ENCODE measurements around the gene S100PBP. TPM values are rescaled to one million over a fixed set of nuclear protein-coding genes. Genes with fewer than 3 reads are reported as not detected.

The S100PBP gene
- total and polyA plus RNA-seq, 2 of the 4 experiments (the other 2 are of a cell fraction) = 13.9 to 20.3 TPM

DNA sequence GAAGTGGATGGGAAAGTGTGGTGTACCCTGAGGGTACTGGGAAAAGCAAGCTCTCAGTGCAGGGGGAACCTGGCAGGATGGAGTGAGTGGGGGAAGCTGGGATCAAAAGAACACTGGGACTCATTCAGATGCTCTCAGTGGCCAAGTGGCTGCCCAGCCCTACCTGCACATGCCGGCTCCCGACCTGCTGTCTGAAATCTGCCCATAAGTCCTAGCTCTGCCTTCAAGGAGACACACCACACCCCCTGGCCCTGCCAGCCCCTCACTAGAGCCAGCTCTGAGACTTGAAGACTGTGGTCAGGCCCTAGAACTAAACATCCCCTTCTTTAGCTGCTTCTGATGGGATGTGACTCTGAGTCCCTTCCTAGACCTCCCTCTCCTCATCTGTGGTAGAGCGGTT lies 81.5 kb downstream of the S100PBP start:
- H4K5ac ChIP-seq (ENCODE audit: low read depth, low read length) = no peak overlapping the region
- no peak for TF ChIP-seq MAZ (IDR thresholded peaks at IDR 0.05; ENCODE audit: borderline replicate concordance, low read depth, low read length)
- no peak overlapping the region for H4K8ac ChIP-seq (ENCODE audit: low read depth in 2 of 2, low read length in 2 of 2)
- H2AK9ac ChIP-seq (replicated peaks; ENCODE audit: low read depth, low read length, poor library complexity) = no peak overlapping the region
- intact Hi-C loops (cut with micrococcal nuclease) (no loop called here), dilution Hi-C loops (cut with HindIII; ENCODE audit: low sequenced_read_pairs, unreplicated experiment) (no loop called here), in situ Hi-C loops (cut with MboI; ENCODE audit: low sequenced_read_pairs) (no loop called here)
- H2BK5ac ChIP-seq (ENCODE audit: low read depth, low read length, poor library complexity, severe bottlenecking) = no peak overlapping the region
- peaks cover 5% of the 10 kb centered on the region for H3K27me3 ChIP-seq (ENCODE audit: control insufficient read depth, insufficient read depth, low read length)
- H4K91ac ChIP-seq (ENCODE audit: insufficient read depth, low read depth, low read length) = no peak overlapping the region
- H2AK5ac ChIP-seq (ENCODE audit: low read depth, low read length) = no peak overlapping the region
- H3K18ac ChIP-seq (ENCODE audit: low read depth, low read length) = no peak overlapping the region
- BruUV-seq (replicated peaks) = no TSS peak
- H3K9ac ChIP-seq (ENCODE audit: low read depth, low read length) = no peak overlapping the region
- no peaks in the 10 kb centered on the region for H4K20me1 ChIP-seq (ENCODE audit: insufficient read depth, low read length)
- peaks cover 0 to 9% of the 10 kb centered on the region in 2 experiments; a peak in 1 of 4 replicates for H3K79me1 ChIP-seq (ENCODE audit: low read depth in 1 of 2, low read length in 2 of 2)
- POLR2A ChIA-PET (ENCODE audit: unreplicated experiment) = no interaction called here
- no peak overlapping the region for H2BK20ac ChIP-seq (ENCODE audit: low read depth, low read length)
- peaks cover 1% of the 10 kb centered on the region; the same call in 1 of the 2 replicates for H3K36me3 ChIP-seq (ENCODE audit: control insufficient read depth, insufficient read depth, low read length)
- H3K23ac ChIP-seq (ENCODE audit: low read depth, low read length) = no peak overlapping the region
- H3K4me2 ChIP-seq (ENCODE audit: low read depth, low read length) = no peak overlapping the region
- H3K9me1 ChIP-seq (ENCODE audit: insufficient read depth, low read length) = peaks cover 6% of the 10 kb centered on the region; the same call in 1 of the 2 replicates
- no peak for DNase-seq
- no peak overlapping the region for H2BK15ac ChIP-seq (ENCODE audit: low read depth, low read length)
- CTCF ChIA-PET = no interaction called here
- H3K4me3 ChIP-seq (ENCODE audit: insufficient read depth, low read depth, low read length) = no peak overlapping the region
- no peak overlapping the region for H3K14ac ChIP-seq (replicated peaks; ENCODE audit: low read depth, low read length)
- H3K4ac ChIP-seq (ENCODE audit: low read depth, low read length) = no peak overlapping the region
- no peaks in the 10 kb centered on the region for H3K9me3 ChIP-seq (ENCODE audit: control insufficient read depth, insufficient read depth, low read length)
- peaks cover 2% of the 10 kb centered on the region; the same call in 1 of the 2 replicates for H3K4me1 ChIP-seq (ENCODE audit: control insufficient read depth, insufficient read depth, low read length)
- H2AFZ ChIP-seq (replicated peaks; ENCODE audit: low read length, poor library complexity) = no peak overlapping the region
- no peak for ATAC-seq (ENCODE audit: low read depth)
- no CpG with 5 or more reads among the region's 3 CpGs for WGBS, 2 experiments (ENCODE audit: extremely low coverage in 2 of 2, insufficient read length in 1 of 2)
- H3K56ac ChIP-seq (ENCODE audit: extremely low read depth, insufficient read depth, low read length) = no peak overlapping the region
- no peak overlapping the region for H3K27ac ChIP-seq (ENCODE audit: insufficient read depth, low read length)
- H2BK120ac ChIP-seq (ENCODE audit: low read depth, low read length) = no peak overlapping the region
